HepG2 (cell line): ENCODE results near the gene STARD13. TPM values are rescaled to one million over a fixed set of nuclear protein-coding genes. Genes with fewer than 3 reads are reported as not detected.

ENCODE experiments used
- ATAC-seq: fragments of 200-7000 bp; cut with Tn5 transposase; 3 replicates; pipeline ENCODE4 v1.9.1; 2020; ENCODE audit warnings: mild to moderate bottlenecking, moderate library complexity
- BruUV-seq: library from RNA; stranded (reverse); fragments of 400-500 nt; replicated peaks from 2 replicates; lab custom pipeline; 2021; lab: Mats Ljungman, UMichigan
- CTCF ChIA-PET: fragments of 300-600 bp; formaldehyde crosslinking; extraction: SDS; loops from one replicate; lab custom pipeline; 2021; ENCODE audit warnings: low total read pairs, inconsistent platforms, low intra/inter-chr PET ratio; lab: Yijun Ruan, JAX
- POLR2A ChIA-PET: fragments of 350-600 bp; sonication (Branson Sonifier 250); formaldehyde crosslinking; loops from one replicate; lab custom pipeline; 2020; ENCODE audit warnings: antibody characterized with exemption, inconsistent platforms; lab: Yijun Ruan, JAX
- DNase-seq: peaks from one replicate; pipeline ENCODE4 v3.0.0-alpha.2; 2015; ENCODE audit warnings: low spot score
- FAIRE-seq: peaks from 3 replicates; lab custom pipeline; 2011; peaks lifted over from hg19 to GRCh38; lab: Jason Lieb, UNC
- H2AFZ ChIP-seq: one replicate; pipeline ENCODE4 v1.6.1; 2011; ENCODE audit warnings: low read length, inconsistent platforms
- H3K27ac ChIP-seq: fragments of 300-600 bp; 3 replicates; pipeline ENCODE4 v1.8.0; 2011; ENCODE audit warnings: mixed run types, mild to moderate bottlenecking, mixed read lengths, low read length, inconsistent platforms; ENCODE audit not compliant: insufficient read depth; ENCODE audit errors: extremely low read length
- H3K27me3 ChIP-seq, 2 experiments: fragments of 200-600 bp in 1 of 2; 2 replicates in 1 of 2; 3 replicates in 1 of 2; pipeline versions ENCODE4 v1.6.0 to v1.8.0; 2011; ENCODE audit warnings: low read length in 2 of 2, mild to moderate bottlenecking in 2 of 2, moderate library complexity in 2 of 2, inconsistent platforms in 1 of 2; ENCODE audit not compliant: insufficient read depth in 2 of 2, control insufficient read depth in 1 of 2
- H3K36me3 ChIP-seq, 2 experiments: fragments of 200-600 bp in 1 of 2; replicated peaks in 1 of 2; 2 replicates in 1 of 2; 3 replicates in 1 of 2; pipeline versions ENCODE4 v1.5.1 to v1.8.0; 2011; ENCODE audit warnings: low read length in 2 of 2, inconsistent platforms in 1 of 2; ENCODE audit not compliant: insufficient read depth in 2 of 2, control insufficient read depth in 1 of 2
- H3K4me1 ChIP-seq: 2 replicates; pipeline ENCODE4 v1.5.1; 2012; ENCODE audit warnings: low read length, inconsistent platforms; ENCODE audit not compliant: insufficient read depth
- H3K4me2 ChIP-seq: 2 replicates; pipeline ENCODE4 v1.6.0; 2011; ENCODE audit warnings: low read depth, low read length, inconsistent platforms
- H3K4me3 ChIP-seq, 3 experiments: fragments of 200-600 bp in 1 of 3; sonication (generic), shearing (Covaris generic) in 1 of 3; replicated peaks in 1 of 3; 2 replicates each; pipeline ENCODE4 v1.5.1; 2011 to 2016; ENCODE audit warnings: low read length in 3 of 3, inconsistent platforms in 2 of 3, low read depth in 2 of 3, mild to moderate bottlenecking in 2 of 3, control low read depth in 1 of 3, mixed read lengths in 1 of 3; ENCODE audit not compliant: insufficient read depth in 1 of 3
- H3K79me2 ChIP-seq: one replicate; pipeline ENCODE4 v1.6.1; 2011; ENCODE audit warnings: low read length, inconsistent platforms; ENCODE audit not compliant: insufficient read depth
- H3K9ac ChIP-seq: 2 replicates; pipeline ENCODE4 v1.6.0; 2011; ENCODE audit warnings: mild to moderate bottlenecking, low read depth, low read length, inconsistent platforms; ENCODE audit not compliant: insufficient read depth
- H3K9me3 ChIP-seq: 2 replicates; pipeline ENCODE4 v1.5.1; 2012; ENCODE audit warnings: mild to moderate bottlenecking, low read length
- H4K20me1 ChIP-seq: 2 replicates; pipeline ENCODE4 v1.6.0; 2011; ENCODE audit warnings: inconsistent platforms, mild to moderate bottlenecking, low read length, moderate library complexity; ENCODE audit not compliant: insufficient read depth
- FOXK1 ChIP-seq: sonication (generic); formaldehyde crosslinking; IDR thresholded peaks from 2 replicates; pipeline ENCODE4 v1.4.0; 2020; ENCODE audit warnings: low read depth, missing genetic modification reagents, borderline replicate concordance
- GATAD2A ChIP-seq: IDR thresholded peaks from 2 replicates; pipeline ENCODE4 v1.6.1; 2016
- HNF4A ChIP-seq: sonication (generic); formaldehyde crosslinking; IDR thresholded peaks from 2 replicates; pipeline ENCODE4 v1.4.0; 2020; ENCODE audit warnings: missing genetic modification reagents
- KLF16 ChIP-seq, 2 experiments: sonication (generic) in 1 of 2; formaldehyde crosslinking in 1 of 2; IDR thresholded peaks; 2 replicates each; pipeline versions ENCODE4 v1.6.1 to v1.8.0; 2016 to 2023; ENCODE audit warnings: missing genetic modification reagents in 2 of 2, missing compliant biosample characterization in 1 of 2
- NCOR1 ChIP-seq: fragments of 200-600 bp; sonication (generic); IDR thresholded peaks from 2 replicates; pipeline ENCODE4 v1.7.0; 2017; ENCODE audit warnings: antibody characterized with exemption, low read length, borderline replicate concordance
- NFE2 ChIP-seq: sonication (generic); formaldehyde crosslinking; IDR thresholded peaks from 2 replicates; pipeline ENCODE4 v1.4.0; 2020; ENCODE audit warnings: missing genetic modification reagents
- RBM22 ChIP-seq: fragments of 200-400 bp; formaldehyde crosslinking; optimal IDR thresholded peaks from 2 replicates; pipeline ENCODE3; 2017; ENCODE audit warnings: mild to moderate bottlenecking, low read length, moderate library complexity
- SAP130 ChIP-seq: IDR thresholded peaks from 2 replicates; pipeline ENCODE4 v1.6.1; 2016; ENCODE audit warnings: low read depth
- SMYD3 ChIP-seq: sonication (generic); formaldehyde crosslinking; IDR thresholded peaks from 2 replicates; pipeline ENCODE4 v1.8.1; 2023; ENCODE audit warnings: mild to moderate bottlenecking, missing genetic modification reagents
- ZFAT ChIP-seq: sonication (generic); formaldehyde crosslinking; conservative IDR thresholded peaks from 2 replicates; pipeline ENCODE4 v1.8.1; 2023; ENCODE audit warnings: missing genetic modification reagents, inconsistent platforms
- ZNF17 ChIP-seq: sonication (generic); formaldehyde crosslinking; IDR thresholded peaks from 2 replicates; pipeline ENCODE4 v1.5.0; 2020; ENCODE audit warnings: mild to moderate bottlenecking, missing genetic modification reagents
- WGBS: methylation state at CpG from one replicate; pipeline ENCODE4 v1.1.6; 2017; ENCODE audit warnings: low lambda C conversion rate; 5-methylcytosine and 5-hydroxymethylcytosine counted together
- in situ Hi-C: cut with HindIII; loops from 2 replicates; pipeline ENCODE4 v1.10.0; 2017; ENCODE audit warnings: low pct_unique_long_range_greater_than_20kb; ENCODE audit not compliant: extremely low pct_ligation_motif_present
- intact Hi-C: fragments of 100-400 bp; cut with micrococcal nuclease; formaldehyde crosslinking; loops from one replicate; pipeline ENCODE4 v1.10.0; 2022; ENCODE audit not compliant: unreplicated experiment
- polyA plus RNA-seq, 8 experiments: library from polyadenylated mRNA; depleted of rRNA in 3 of 8; stranded (reverse) in 7 of 8; unstranded in 1 of 8; fragments of >200 nt; fragmentation: Illumina TruSeq in 4 of 8; extraction: Trizol in 4 of 8; gene quantifications; 2 replicates each; pipeline versions ENCODE4 v1.2.1 to v1.2.3, GENCODE V29; 2011 to 2016; ENCODE audit warnings: low read depth in 4 of 8, missing spikeins in 1 of 8, mixed read lengths in 1 of 8; ENCODE audit not compliant: insufficient read depth in 1 of 8
- total RNA-seq, 5 experiments: library from RNA; depleted of rRNA; stranded (reverse); fragments of >200 nt; fragmentation: Illumina TruSeq; extraction: Trizol; gene quantifications; 2 replicates each; pipeline ENCODE4 v1.2.3, GENCODE V29; 2016; ENCODE audit warnings: low read depth in 1 of 5
- TF ChIP-seq, protein P1 (sequence below): IDR thresholded peaks from 2 replicates; pipeline ENCODE4 v1.6.1; 2018; ENCODE audit warnings: missing genetic modification reagents
- TF ChIP-seq, protein P2 (sequence below): IDR thresholded peaks from 2 replicates; pipeline ENCODE4 v1.4.0; 2020; ENCODE audit warnings: mild to moderate bottlenecking, missing genetic modification reagents
- TF ChIP-seq, protein P3 (sequence below): sonication (generic); formaldehyde crosslinking; IDR thresholded peaks from 2 replicates; pipeline ENCODE4 v1.8.0; 2022; ENCODE audit warnings: mild to moderate bottlenecking, missing genetic modification reagents, moderate library complexity

STARD13 gene
- total and polyA plus RNA-seq, 2 of the 13 experiments (the other 11 are each of a cell fraction or from before 2014, with no cell fraction given) = 12.8 to 14.3 TPM

DNA sequence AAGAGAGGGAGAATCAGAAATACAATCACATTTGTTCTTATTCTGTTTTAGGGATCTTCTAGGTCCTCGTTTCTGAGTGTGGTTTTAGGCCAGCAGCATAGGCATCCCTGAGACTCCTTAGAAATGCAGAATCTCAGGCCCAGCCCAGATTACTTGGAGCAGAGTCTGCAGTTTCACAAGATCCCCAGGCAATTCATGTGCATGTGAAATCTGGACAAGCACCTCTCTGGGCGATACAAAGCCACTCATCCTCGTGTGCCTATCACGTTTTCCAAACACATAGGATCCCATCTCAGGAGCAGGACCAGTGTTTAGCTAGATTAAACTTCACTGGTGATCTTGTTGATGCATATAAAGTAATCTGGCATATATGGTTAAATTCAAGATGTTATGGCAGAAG lies 182.1 kb downstream of the STARD13 start:
- no peaks in the 10 kb centered on the region for H3K27me3 ChIP-seq
- in situ Hi-C loops (no loop called here), intact Hi-C loops (no loop called here)
- H3K36me3 ChIP-seq = peaks cover 7 to 34% of the 10 kb centered on the region in 2 experiments; a peak in 4 of 5 replicates
- 91% methylated on average over 4 of the region's 4 CpGs for WGBS
- H3K4me3 ChIP-seq = no peak overlapping the region
- H3K27ac ChIP-seq = no peak overlapping the region
- H2AFZ ChIP-seq = no peak overlapping the region
- FAIRE-seq (no peak), ATAC-seq (no peak), DNase-seq (no peak)
- peaks cover 13% of the 10 kb centered on the region for H3K4me1 ChIP-seq
- H3K79me2 ChIP-seq = no peaks in the 10 kb centered on the region
- ChIA-PET POLR2A (no interaction called here), CTCF (no interaction called here)
- H3K9ac ChIP-seq = no peak overlapping the region
- H3K4me2 ChIP-seq = no peak overlapping the region
- H4K20me1 ChIP-seq = no peaks in the 10 kb centered on the region
- no peaks in the 10 kb centered on the region for H3K9me3 ChIP-seq
- TF ChIP-seq RBM22 = peak; percentile 30
- no peak for TF ChIP-seq ZNF17 (CRISPR knock-in tag)
- BruUV-seq = no TSS peak

DNA sequence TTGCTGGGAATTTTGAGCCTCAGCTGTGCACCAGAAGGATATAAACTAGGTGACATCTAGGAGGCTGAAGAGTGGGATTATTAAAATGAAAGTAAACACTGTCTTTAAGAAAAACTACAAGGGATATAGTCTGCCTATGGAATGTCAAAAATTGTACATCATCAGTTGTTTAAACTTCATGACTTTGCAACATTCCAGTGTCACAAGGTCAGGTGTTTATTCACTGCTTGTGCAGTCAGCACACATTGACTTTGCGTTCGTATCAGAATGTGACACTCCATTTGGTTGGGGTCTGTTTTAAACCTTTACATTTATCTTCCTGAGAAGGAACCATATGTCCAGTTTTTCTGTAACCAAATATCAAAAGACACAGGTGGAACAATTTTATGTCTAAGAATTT lies 183.7 kb downstream of the STARD13 start:
- intact Hi-C loops (no loop called here), in situ Hi-C loops (no loop called here)
- Histone ChIP-seq H3K27ac (peak overlapping the region; percentile 29), H3K9ac (no peak overlapping the region; the same call in 1 of the 2 replicates), H3K36me3 (peaks cover 5 to 18% of the 10 kb centered on the region in 2 experiments; a peak in 4 of 5 replicates), H3K4me3 (no peak overlapping the region), H3K79me2 (no peaks in the 10 kb centered on the region), H4K20me1 (no peaks in the 10 kb centered on the region), H2AFZ (no peak overlapping the region), H3K4me2 (peak overlapping the region; percentile 38), H3K9me3 (no peaks in the 10 kb centered on the region), H3K27me3 (no peaks in the 10 kb centered on the region), H3K4me1 (peaks cover 13% of the 10 kb centered on the region)
- ChIA-PET CTCF (no interaction called here), POLR2A (no interaction called here)
- ATAC-seq = peak; percentile 90
- FAIRE-seq = peak; percentile 82
- peak; percentile 85 for DNase-seq
- WGBS = 8% methylated on average over 2 of the region's 2 CpGs
- no TSS peak for BruUV-seq
- TF ChIP-seq FOXK1 (0 out of 2 replicates have a peak, but pooled peaks have one; percentile 23), NCOR1 (no peak), GATAD2A (CRISPR knock-in tag) (0 out of 2 replicates have a peak, but pooled peaks have one; percentile 31), NFE2 (peak; percentile 72; the same call in 1 of the 2 replicates), SAP130 (CRISPR knock-in tag) (peak; percentile 69), HNF4A (CRISPR knock-in tag) (peak; percentile 42), SMYD3 (CRISPR knock-in tag) (no peak), KLF16 (CRISPR knock-in tag; IDR thresholded peaks at IDR 0.05) (no peak), ZFAT (CRISPR knock-in tag) (no peak)
- TF ChIP-seq, protein P1, sequence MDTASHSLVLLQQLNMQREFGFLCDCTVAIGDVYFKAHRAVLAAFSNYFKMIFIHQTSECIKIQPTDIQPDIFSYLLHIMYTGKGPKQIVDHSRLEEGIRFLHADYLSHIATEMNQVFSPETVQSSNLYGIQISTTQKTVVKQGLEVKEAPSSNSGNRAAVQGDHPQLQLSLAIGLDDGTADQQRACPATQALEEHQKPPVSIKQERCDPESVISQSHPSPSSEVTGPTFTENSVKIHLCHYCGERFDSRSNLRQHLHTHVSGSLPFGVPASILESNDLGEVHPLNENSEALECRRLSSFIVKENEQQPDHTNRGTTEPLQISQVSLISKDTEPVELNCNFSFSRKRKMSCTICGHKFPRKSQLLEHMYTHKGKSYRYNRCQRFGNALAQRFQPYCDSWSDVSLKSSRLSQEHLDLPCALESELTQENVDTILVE (CRISPR knock-in tag) = no peak
- TF ChIP-seq, protein P2, sequence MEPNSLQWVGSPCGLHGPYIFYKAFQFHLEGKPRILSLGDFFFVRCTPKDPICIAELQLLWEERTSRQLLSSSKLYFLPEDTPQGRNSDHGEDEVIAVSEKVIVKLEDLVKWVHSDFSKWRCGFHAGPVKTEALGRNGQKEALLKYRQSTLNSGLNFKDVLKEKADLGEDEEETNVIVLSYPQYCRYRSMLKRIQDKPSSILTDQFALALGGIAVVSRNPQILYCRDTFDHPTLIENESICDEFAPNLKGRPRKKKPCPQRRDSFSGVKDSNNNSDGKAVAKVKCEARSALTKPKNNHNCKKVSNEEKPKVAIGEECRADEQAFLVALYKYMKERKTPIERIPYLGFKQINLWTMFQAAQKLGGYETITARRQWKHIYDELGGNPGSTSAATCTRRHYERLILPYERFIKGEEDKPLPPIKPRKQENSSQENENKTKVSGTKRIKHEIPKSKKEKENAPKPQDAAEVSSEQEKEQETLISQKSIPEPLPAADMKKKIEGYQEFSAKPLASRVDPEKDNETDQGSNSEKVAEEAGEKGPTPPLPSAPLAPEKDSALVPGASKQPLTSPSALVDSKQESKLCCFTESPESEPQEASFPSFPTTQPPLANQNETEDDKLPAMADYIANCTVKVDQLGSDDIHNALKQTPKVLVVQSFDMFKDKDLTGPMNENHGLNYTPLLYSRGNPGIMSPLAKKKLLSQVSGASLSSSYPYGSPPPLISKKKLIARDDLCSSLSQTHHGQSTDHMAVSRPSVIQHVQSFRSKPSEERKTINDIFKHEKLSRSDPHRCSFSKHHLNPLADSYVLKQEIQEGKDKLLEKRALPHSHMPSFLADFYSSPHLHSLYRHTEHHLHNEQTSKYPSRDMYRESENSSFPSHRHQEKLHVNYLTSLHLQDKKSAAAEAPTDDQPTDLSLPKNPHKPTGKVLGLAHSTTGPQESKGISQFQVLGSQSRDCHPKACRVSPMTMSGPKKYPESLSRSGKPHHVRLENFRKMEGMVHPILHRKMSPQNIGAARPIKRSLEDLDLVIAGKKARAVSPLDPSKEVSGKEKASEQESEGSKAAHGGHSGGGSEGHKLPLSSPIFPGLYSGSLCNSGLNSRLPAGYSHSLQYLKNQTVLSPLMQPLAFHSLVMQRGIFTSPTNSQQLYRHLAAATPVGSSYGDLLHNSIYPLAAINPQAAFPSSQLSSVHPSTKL (CRISPR knock-in tag) = peak; percentile 82
- TF ChIP-seq, protein P3, sequence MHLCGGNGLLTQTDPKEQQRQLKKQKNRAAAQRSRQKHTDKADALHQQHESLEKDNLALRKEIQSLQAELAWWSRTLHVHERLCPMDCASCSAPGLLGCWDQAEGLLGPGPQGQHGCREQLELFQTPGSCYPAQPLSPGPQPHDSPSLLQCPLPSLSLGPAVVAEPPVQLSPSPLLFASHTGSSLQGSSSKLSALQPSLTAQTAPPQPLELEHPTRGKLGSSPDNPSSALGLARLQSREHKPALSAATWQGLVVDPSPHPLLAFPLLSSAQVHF (CRISPR knock-in tag) = no peak
